GM12873 (cell line): ENCODE measurements around the gene LMX1B.

Experiments
- TF ChIP-seq, protein P1 (sequence below): IDR thresholded peaks from 2 replicates; pipeline ENCODE4 v1.5.1; 2012; ENCODE audit warnings: low read depth, mild to moderate bottlenecking, moderate library complexity, low read length, control low read depth; ENCODE audit not compliant: insufficient read depth; ENCODE audit errors: missing control alignments

LMX1B gene

DNA sequence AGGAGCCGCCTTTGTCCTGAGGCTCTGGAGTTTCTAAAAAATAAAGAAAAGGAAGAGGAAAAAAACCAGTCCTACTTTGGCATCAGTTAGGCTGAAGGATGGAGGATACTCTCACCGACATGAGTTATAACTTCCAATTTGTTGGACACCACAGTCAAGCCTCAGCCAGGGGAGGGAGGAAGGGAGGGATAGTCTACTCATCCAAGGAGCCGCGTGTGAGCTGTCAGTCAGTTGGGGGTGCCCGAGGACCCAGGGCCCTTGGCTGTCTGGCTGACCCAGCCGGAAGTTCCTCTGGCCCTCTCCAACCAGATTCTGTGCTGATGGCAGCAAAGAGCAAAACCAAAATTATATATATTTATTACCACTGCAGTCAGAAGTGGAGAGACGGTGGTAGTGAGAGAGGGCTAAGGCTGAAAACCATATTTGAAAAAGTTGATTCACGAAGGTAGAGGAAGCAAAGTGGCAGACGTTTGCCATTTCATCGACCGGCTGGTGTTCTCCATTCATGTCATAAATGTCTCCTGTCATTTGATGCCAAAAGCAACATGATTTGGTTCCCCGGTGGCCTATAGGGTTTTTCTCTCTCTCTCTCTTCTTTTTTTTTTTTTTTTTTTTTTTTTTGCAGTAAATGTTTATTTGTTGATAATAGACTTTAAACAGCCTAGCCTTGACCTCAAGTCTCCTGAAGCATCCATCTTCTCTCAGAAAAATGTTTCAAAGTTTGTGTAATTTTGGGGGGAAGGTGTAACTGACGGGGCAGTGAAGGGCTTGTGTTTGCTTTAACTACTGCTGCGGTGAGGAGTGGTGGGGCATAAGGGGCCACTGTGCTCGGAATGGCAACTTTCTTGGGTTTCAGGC, 7.6 kb downstream of the LMX1B start:
- TF ChIP-seq, protein P1, sequence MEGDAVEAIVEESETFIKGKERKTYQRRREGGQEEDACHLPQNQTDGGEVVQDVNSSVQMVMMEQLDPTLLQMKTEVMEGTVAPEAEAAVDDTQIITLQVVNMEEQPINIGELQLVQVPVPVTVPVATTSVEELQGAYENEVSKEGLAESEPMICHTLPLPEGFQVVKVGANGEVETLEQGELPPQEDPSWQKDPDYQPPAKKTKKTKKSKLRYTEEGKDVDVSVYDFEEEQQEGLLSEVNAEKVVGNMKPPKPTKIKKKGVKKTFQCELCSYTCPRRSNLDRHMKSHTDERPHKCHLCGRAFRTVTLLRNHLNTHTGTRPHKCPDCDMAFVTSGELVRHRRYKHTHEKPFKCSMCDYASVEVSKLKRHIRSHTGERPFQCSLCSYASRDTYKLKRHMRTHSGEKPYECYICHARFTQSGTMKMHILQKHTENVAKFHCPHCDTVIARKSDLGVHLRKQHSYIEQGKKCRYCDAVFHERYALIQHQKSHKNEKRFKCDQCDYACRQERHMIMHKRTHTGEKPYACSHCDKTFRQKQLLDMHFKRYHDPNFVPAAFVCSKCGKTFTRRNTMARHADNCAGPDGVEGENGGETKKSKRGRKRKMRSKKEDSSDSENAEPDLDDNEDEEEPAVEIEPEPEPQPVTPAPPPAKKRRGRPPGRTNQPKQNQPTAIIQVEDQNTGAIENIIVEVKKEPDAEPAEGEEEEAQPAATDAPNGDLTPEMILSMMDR, result no peak

DNA sequence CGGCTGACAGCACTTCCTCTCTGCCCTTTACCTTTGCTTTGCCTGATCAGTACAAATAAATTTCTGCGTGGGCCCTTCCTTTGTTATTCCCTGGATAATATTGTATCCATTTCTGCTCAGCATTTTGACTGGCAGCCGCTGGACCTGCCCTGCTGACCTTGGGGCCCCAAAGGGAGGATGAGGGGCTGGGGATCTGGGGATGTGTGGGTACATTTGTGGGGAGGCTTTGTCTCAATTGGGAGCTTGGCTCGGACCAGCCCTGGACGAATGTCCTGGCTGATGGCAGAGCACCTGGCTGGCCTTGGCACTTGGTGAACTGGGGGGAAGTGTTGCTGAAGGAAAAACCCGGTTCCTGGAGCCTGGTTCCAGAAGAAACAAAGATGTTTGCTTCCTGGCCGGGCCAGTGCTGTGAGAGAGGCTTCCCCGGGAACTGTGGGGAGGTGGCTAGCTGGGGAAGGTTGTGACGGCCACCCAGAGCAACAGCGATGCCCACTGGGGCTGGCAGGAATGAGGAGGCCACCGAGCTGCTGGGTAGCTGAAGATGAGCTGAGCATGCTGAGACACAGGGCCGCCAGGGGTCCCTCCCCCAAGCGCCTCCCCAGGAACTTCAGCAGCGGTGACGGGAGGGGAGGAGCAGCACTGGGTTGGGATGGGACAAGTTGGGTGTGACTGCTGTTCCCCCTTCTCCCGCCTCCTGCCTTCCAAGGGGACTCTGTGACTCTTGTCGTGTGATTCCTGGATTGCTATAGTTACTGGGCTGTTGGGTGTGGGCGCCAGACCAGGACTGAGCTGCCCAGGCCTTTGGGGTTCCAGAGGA, 8.4 kb downstream of the LMX1B start:
- TF ChIP-seq, protein P1, result no peak

DNA sequence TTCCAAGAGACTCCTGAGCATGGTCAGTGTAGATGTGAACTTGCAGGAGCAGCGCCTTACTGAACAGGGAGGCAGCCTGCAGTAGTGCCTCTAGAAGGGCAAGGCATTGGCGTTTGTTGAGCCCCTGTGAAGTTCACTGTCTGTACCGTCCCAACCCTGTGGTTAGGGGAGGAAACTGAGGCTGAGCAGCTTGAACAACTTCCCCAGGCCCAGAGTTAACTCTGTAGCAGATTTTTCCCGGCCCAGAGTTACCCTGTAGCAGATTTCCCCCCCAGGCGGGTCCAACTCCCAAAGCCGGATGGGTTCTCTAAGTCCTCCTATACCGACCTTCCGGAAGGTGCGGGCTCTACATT, 9.6 kb downstream of the LMX1B start:
- TF ChIP-seq, protein P1, result no peak

DNA sequence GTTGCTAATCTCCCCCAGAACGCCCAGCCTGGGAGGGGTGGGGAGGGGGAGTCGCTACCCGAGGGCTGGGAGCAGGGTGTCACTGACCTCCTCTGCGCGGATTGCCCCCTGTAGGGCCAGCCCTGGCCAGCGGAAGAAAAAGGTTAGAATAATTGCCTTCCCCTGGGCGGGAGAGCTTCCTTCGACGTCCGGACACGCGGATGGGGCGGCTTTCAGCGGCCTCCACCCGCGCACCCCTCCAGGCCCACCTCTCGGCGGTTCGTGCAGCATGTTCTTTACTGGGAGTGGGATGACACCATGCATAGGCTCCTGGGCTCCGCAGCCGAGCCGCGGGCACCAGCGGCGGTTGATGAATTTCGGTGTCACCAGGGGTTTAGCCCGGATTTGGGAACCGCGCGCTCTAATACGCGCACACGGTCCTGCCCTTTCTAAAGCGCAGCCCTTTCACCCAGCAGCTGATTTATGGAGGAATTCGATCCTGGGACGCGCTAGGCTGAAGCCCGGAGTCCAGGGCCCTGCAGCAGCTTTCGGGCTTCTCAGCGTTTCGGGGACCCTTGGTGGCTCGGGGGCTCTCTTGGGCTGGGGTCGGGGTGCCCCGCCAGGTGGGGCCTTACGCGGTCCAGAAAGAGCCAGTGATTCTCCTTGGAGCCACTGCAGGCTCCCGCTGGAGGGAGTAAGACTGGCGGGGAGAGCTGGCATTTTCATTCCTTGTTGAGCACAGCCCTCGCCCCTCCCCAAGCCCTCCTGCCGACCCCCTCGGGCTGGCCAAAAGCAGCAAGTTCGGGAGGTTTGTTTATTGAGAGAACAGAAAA, 10.1 kb downstream of the LMX1B start:
- TF ChIP-seq, protein P1, result no peak

DNA sequence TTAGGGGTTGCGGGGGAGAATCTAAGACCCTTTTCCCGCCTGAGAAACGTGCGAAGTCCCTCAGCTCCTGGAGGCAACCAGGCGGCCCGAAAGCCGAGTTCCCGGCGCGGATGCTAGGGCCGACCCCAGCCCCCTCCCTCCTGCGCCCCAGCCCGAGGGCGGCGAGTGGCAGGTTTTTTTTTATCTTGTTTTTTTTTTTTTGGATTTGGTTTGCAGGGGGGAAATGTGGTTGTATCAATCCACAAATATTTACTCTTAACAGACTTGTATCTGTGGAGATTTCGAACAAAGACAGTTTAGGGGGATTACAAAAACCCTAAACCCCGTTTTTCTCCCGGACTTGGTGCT, 10.7 kb downstream of the LMX1B start:
- TF ChIP-seq, protein P1, result no peak

DNA sequence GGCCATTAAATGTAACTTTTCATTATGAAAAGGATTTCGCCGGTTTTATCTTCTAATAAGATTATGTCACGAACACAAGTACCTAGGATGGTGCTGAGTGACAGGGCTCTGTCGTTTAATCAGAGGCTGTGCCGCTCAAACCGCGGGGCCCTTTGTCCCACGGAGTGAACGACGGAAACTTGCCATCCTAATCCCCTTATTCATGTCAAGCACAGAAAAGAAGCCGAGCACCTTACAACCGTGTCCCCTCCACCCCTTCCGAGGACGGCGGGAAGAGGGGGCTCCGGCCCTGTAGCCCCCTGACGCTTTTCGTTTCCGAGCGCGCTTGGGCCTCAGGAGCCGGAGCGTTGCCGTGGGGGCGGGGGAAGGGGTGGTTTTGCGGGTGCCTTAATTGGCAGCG, 11.2 kb downstream of the LMX1B start:
- TF ChIP-seq, protein P1, result no peak
